SU-DHL-6 (cell line): Measurements from ENCODE around the gene NAT16.

Source experiments
- EZH2phosphoT487 ChIP-seq: fragments of 200-600 bp; sonication (generic), shearing (Covaris generic); conservative IDR thresholded peaks from 2 replicates; pipeline ENCODE4 v1.6.1; 2018; ENCODE audit warnings: mild to moderate bottlenecking, antibody characterized with exemption, low read length, moderate library complexity, mixed read lengths
- TF ChIP-seq, protein P1 (sequence below): fragments of 200-600 bp; sonication (generic); IDR thresholded peaks from one replicate; pipeline ENCODE4 v1.5.1; 2017; ENCODE audit warnings: antibody characterized with exemption, mild to moderate bottlenecking, low read length, moderate library complexity; ENCODE audit not compliant: insufficient read depth, poor library complexity, severe bottlenecking

DNA sequence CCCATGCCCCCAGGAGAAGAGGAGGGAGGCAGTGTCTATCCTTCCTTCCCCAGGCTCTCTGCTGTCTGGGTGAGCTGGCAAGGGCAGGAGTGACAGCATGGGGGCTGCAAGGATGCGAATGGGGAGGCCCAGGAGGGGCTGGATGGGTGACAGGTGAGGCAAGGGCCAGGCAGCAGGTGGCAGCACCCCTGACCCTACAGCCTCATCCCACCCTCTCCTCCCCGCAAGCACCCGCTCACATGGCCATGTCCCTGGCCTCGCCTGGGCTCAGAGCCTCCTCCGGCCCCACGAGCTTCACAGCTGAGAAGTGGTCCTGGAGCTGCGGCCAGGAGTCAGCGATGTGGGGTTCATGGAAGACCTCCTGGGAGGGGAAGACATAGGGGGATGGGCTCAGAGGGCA is 31.9 kb upstream of the NAT16 start:
- TF ChIP-seq, protein P1, sequence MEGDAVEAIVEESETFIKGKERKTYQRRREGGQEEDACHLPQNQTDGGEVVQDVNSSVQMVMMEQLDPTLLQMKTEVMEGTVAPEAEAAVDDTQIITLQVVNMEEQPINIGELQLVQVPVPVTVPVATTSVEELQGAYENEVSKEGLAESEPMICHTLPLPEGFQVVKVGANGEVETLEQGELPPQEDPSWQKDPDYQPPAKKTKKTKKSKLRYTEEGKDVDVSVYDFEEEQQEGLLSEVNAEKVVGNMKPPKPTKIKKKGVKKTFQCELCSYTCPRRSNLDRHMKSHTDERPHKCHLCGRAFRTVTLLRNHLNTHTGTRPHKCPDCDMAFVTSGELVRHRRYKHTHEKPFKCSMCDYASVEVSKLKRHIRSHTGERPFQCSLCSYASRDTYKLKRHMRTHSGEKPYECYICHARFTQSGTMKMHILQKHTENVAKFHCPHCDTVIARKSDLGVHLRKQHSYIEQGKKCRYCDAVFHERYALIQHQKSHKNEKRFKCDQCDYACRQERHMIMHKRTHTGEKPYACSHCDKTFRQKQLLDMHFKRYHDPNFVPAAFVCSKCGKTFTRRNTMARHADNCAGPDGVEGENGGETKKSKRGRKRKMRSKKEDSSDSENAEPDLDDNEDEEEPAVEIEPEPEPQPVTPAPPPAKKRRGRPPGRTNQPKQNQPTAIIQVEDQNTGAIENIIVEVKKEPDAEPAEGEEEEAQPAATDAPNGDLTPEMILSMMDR = no peak
- TF ChIP-seq EZH2phosphoT487 = no peak
